NK-92 (cell line): ENCODE measurements around the gene NR2F1-AS1.

Experiments
- DNase-seq: peaks from one replicate; lab custom pipeline; 2025; ENCODE audit not compliant: unreplicated experiment; lab: John Stamatoyannopoulos, UW

NR2F1-AS1 gene

GRCh38 chr5:93603078-93603792, 22.2 kb upstream of the NR2F1-AS1 start:
- no peak for DNase-seq

DNA sequence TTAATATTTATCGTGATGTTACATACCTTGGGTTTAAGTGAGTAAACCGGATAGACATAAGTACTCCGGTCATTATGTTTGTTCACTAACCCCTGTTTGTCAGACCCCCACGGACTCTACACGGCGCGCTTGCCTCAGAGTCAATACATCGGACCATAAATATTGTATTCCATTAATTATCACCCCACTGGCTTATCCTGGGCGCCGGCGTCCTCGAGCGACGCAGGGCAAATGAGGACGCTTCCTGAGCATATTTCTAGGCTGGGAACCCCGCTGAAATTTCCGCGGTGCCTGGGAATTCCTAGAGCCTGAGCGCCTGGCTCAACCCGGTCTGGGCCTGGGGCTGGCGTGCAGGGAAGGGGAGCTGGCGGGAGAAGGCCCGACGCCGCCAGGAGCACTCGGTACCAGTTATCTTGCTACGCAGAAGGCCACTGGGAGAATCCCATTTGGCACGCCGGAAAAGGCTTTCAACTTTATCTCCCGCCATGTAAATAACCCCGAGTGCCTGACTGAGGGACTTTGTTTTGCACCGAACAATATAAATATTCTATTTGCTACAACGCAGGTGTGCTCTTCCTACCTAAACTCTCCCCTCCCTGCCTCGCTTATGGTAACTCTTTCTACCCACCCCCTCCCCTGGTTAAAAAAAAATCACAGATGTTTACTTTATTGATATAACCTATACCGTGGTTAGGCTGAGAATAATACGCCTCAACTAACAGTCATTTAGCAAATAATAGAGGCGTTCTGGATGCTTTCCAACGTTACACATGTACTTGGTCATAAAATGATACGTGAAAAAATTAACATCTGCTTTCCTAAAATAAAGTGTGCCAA, 21.4 kb upstream of the NR2F1-AS1 start:
- DNase-seq, result no peak

GRCh38 chr5:93601802-93602155, 20.8 kb upstream of the NR2F1-AS1 start:
- DNase-seq, result no peak

DNA sequence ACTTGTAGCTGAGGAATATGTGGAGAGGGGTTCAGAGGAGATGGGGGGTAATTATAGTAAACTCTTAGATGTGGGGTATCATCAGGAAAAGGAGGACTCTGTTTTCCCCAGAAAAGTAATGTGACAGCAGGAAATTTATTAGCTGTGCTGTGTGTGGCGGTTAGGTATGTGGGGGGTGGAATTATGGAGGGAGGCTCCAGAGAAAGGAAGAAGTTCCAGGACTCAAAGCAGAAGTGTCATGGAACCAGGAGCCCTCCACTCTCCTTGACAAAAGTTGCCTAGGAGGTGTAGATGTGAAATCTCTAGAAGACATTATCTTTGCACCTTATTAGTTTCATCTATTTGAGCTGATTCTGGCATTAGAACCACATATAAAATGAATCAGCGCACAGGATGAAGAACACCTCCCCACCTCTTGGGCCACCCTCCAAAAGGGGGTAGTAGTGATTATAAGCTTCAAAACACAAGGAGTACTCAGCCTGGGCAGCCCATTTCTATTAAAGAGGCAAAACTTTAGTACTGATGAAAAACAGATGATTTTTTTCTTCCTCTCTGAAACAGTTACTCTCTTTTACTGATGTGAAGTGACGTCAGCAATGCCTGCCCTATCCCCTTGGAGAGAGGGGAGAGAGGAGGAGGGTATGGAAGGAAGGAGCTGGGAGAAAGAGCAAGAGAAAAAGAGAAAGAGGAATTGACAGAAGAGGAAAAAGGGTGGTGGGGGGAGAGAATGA, 20.2 kb upstream of the NR2F1-AS1 start:
- no peak for DNase-seq

DNA sequence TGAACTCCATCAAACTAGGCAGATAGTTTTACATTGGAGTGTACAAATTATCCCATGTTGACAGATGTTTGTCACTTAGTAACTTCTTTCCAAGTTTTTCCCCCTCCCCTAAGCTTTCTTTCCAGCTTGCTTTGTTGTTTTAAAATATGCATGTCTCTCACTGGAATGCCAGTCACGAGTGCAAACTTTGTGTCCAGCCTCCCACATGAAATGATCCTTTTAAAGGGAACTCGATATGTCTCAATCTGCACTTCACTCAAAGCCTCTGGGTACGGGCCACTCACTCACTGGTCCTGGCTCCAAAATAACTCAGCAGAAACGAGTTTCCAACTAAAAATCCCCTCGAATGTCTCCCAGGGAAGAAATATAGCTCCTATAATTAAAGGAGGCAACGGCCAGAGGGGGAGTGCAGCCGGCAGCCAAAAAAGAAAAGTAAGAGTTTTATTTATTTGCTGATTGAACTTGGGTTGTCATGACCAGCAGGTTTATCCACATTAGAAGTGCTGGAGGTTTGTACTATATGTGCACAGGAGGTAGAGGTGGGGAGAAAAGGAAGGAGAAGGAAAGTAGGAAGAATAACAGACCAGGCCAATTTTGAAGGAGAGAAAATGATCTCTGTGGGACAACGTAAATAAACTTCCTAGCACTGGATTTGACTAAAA, 19.5 kb upstream of the NR2F1-AS1 start:
- DNase-seq, result no peak

DNA sequence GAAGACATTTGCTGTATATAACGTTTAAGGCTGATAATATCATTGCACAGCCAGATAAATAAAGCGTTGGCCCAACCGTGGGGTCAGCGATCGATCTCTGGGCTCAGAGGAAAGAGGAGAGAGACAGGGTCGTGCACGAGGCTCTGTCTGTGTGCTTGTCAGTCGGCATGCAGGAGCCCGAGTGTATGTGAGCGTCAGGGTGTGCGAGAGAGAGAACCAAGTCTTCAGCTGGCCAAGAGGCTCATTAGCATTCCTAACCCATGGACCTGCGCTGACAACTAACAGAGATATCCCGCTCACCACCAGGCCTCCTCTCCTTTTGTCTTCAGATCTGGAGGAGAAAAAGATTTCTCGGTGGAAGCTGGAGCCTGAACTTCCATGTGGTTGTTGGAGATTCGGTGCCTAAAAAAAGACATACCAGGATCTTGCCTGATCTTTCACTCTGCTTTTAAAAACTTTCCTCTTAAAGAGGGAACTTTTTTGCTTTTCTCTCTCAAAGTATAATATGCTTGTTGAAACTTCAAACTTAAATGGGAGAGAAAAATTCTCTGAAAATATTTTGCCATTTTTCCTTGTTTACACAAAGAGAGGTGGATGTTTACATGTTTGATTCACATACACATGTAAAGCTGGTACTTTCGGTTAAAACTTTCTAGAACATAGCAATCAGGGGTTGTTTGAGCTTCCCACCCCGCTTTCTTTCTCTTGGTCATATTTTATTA, 18.5 kb upstream of the NR2F1-AS1 start:
- no peak for DNase-seq

DNA sequence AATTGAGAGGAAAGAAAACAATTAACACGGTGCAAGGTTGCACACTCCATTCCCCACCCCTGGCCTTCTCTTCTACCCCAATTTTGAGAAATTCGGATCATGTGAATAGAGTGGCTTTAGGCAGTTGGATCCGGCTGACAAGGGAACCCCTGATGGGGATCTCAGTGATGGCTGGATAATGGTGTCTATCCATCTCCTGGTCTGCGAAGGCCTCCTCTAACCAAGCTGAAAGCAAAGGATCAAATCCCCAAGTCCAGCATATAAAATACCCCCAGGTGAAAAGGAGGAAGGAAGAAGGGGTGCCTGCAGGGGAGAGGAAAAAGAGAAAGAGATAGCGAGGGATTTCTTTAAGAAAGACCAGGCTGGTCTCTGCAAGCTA, 18.0 kb upstream of the NR2F1-AS1 start:
- DNase-seq, result no peak

DNA sequence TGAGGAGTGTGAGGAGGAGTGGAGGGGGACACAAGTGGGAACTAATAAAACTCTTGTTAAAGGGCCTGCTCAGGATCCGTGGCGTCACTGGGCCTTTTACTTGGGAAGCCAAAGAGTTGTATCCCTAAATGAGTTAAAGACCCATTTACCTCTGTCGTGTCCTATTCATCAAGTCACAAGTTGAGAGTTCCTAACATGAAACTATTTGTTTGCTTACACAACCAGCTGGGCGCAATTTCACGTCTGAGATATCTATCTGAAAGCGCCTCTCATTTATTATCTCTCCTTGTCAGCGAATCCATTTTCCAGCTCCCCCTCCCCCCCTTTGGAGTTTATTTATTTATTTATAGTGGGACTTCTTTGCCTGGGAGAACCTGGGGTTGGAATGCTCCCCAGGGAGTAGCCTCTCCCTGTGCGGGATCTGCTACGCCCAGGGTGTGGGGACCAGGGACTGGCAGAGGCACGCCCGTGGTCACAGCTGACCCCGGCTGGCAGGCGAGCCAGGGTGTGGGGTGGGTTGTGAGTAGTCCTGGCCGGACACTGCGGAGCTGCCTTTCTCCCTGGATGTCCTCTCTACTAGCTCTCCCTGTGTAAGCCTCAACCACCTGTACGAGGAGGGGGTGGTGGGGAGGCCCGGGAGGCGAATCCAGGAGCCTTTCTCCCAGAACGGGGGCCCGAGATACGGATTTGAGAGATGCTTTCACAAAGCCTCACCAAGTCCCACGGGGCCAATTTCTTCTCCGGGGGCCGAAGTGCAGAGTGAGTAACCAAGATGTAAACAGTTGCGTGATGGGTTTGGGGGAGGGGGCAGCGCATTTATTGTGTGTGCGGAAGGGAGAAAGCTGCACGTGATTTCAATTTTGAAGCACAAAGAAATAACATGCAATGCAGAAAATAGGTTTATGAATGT, 17.3 kb upstream of the NR2F1-AS1 start:
- no peak for DNase-seq

- DNase-seq, result no peak
Measured at GRCh38 chr5:93596676-93597490, 15.9 kb upstream of the NR2F1-AS1 start.

DNA sequence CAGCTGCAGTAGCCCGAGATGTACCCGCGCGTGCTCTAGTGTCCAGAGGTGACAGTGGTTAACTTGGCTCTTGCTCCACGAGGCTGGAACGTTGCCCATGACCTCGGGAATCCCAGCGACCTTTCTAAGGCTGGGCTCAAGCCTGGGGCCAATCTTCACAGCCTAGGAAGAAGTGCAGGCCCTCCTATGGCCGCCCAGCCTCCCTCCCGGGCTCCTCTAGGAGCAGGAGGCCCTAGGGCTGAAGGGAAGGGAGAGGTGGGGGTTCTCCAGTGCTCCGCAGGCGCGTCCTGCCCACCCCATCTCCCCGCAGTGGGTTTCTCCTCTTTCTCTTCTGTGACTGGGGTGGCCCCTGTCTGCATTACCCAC, 15.3 kb upstream of the NR2F1-AS1 start:
- no peak for DNase-seq

DNA sequence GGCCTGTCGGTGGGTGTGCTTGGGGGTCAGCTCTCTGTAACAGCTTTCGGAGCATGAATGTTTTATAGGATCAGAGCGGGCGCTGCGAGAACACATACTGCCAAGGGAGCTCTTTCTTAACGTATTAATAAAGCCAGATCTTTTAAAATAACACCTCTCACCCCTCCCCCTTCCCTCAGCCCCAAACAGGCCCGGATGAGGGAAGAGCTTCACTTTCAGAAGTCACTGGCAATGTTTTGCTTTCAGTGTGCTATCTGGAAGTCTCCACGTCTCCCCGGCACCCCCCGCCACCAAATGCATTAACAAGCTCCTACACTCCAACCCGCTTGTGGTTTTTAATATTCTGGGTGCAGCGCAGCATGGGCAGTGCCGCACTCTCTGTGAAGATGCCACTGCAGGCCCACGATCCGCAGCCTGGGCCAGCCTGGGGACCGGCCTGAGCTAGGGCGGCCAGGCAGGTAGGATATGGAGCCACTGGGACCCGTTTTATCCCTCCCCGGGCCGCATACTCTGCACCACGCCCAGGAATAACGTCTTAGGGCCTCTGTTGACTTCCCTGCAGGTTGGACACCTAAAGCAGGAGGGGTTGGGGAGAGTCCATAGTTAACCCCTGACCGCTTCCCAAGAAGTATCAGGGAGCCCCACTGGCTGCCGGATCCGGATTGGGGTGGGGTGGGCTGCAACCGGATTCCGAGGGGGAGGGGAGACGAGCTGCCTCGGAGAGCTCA, 14.6 kb upstream of the NR2F1-AS1 start:
- DNase-seq, result no peak

- no peak for DNase-seq
Measured at GRCh38 chr5:93594591-93595419, 13.8 kb upstream of the NR2F1-AS1 start.

GRCh38 chr5:93593476-93594131, 12.6 kb upstream of the NR2F1-AS1 start:
- DNase-seq, result no peak

GRCh38 chr5:93592883-93593282, 11.9 kb upstream of the NR2F1-AS1 start:
- no peak for DNase-seq

- no peak for DNase-seq
Measured at GRCh38 chr5:93591323-93591945, 10.4 kb upstream of the NR2F1-AS1 start.

- no peak for DNase-seq
Measured at GRCh38 chr5:93590493-93590892, 9.5 kb upstream of the NR2F1-AS1 start.
